ENCODE data around the gene RNH1.

Gene RNH1

GRCh38 chr11:536841-537621 lies 30.0 kb upstream of the RNH1 start, which contains the start of gene LRRC56:
Gene LRRC56 (plus strand): TSS chr11:537527. CDS start chr11:540685, 3,158 bp downstream.
- DNase-seq: peak; percentile 95

- peak; percentile 96 for DNase-seq
Observed at GRCh38 chr11:535519-536454, 28.7 kb upstream of the RNH1 start, which contains the start of gene HRAS. Gene HRAS (minus strand): TSS chr11:535576.

- no peak for DNase-seq
Observed at GRCh38 chr11:535210-535518, 28.1 kb upstream of the RNH1 start.

GRCh38 chr11:534396-535209 lies 27.6 kb upstream of the RNH1 start:
- DNase-seq: peak; percentile 51

GRCh38 chr11:533586-534395 lies 26.7 kb upstream of the RNH1 start:
- DNase-seq: no peak

- DNase-seq: no peak
Observed at GRCh38 chr11:532986-533585, 26.0 kb upstream of the RNH1 start.

GRCh38 chr11:532527-532985 lies 25.5 kb upstream of the RNH1 start:
- DNase-seq: no peak

GRCh38 chr11:531919-532526 lies 25.0 kb upstream of the RNH1 start:
- no peak for DNase-seq

GRCh38 chr11:530960-531831 lies 24.2 kb upstream of the RNH1 start:
- no peak for DNase-seq

GRCh38 chr11:529728-530411 lies 22.8 kb upstream of the RNH1 start:
- no peak for DNase-seq

- DNase-seq: no peak
Observed at GRCh38 chr11:528815-529727, 22.0 kb upstream of the RNH1 start.

GRCh38 chr11:528166-528814 lies 21.2 kb upstream of the RNH1 start:
- no peak for DNase-seq

- no peak for DNase-seq
Observed at GRCh38 chr11:526192-526591, 19.1 kb upstream of the RNH1 start.

GRCh38 chr11:521177-521688 lies 14.2 kb upstream of the RNH1 start:
- DNase-seq: no peak

- DNase-seq: no peak
Observed at GRCh38 chr11:520428-521176, 13.6 kb upstream of the RNH1 start.

- DNase-seq: peak; percentile 92
Observed at GRCh38 chr11:518463-519202, 11.6 kb upstream of the RNH1 start.

Measured in stimulated activated CD8-positive, alpha-beta memory T cell treated with anti-CD3 and anti-CD28 coated beads, Interleukin-4, amount 100 ng/mL, for 48 hours (primary cell).